Adipocyte (in vitro differentiated cells): ENCODE measurements around the gene DDX56.

ENCODE experiments used
- DNase-seq: peaks from one replicate; pipeline ENCODE4 v3.0.0-alpha.2; 2015; ENCODE audit warnings: low read depth
- H3K27me3 ChIP-seq: replicated peaks from 2 replicates; pipeline ENCODE4 v1.7.0; 2013; ENCODE audit warnings: mild to moderate bottlenecking, low read length, moderate library complexity; ENCODE audit not compliant: control insufficient read depth, insufficient read depth
- H3K36me3 ChIP-seq: 2 replicates; pipeline ENCODE4 v1.7.0; 2013; ENCODE audit warnings: low read length, mild to moderate bottlenecking, moderate library complexity; ENCODE audit not compliant: control insufficient read depth, insufficient read depth, severe bottlenecking
- H3K4me1 ChIP-seq: 2 replicates; pipeline ENCODE4 v1.7.0; 2013; ENCODE audit warnings: mild to moderate bottlenecking, low read length, moderate library complexity; ENCODE audit not compliant: control insufficient read depth, insufficient read depth
- H3K4me3 ChIP-seq: 2 replicates; pipeline ENCODE4 v1.7.0; 2013; ENCODE audit warnings: mild to moderate bottlenecking, low read length, moderate library complexity
- H3K9ac ChIP-seq: 2 replicates; pipeline ENCODE4 v1.7.0; 2013; ENCODE audit warnings: mild to moderate bottlenecking, low read length, moderate library complexity
- H3K9me3 ChIP-seq: 2 replicates; pipeline ENCODE4 v1.7.0; 2013; ENCODE audit warnings: mild to moderate bottlenecking, low read length, moderate library complexity; ENCODE audit not compliant: control insufficient read depth

DDX56 gene

GRCh38 chr7:44539669-44540506 is 33.8 kb downstream of the DDX56 start:
- no peak for DNase-seq
- Histone ChIP-seq H3K4me1 (peaks cover 7% of the 10 kb centered on the region), H3K36me3 (no peaks in the 10 kb centered on the region), H3K9me3 (no peaks in the 10 kb centered on the region), H3K27me3 (peaks cover 2% of the 10 kb centered on the region), H3K4me3 (no peak overlapping the region), H3K9ac (no peak overlapping the region)

DNA sequence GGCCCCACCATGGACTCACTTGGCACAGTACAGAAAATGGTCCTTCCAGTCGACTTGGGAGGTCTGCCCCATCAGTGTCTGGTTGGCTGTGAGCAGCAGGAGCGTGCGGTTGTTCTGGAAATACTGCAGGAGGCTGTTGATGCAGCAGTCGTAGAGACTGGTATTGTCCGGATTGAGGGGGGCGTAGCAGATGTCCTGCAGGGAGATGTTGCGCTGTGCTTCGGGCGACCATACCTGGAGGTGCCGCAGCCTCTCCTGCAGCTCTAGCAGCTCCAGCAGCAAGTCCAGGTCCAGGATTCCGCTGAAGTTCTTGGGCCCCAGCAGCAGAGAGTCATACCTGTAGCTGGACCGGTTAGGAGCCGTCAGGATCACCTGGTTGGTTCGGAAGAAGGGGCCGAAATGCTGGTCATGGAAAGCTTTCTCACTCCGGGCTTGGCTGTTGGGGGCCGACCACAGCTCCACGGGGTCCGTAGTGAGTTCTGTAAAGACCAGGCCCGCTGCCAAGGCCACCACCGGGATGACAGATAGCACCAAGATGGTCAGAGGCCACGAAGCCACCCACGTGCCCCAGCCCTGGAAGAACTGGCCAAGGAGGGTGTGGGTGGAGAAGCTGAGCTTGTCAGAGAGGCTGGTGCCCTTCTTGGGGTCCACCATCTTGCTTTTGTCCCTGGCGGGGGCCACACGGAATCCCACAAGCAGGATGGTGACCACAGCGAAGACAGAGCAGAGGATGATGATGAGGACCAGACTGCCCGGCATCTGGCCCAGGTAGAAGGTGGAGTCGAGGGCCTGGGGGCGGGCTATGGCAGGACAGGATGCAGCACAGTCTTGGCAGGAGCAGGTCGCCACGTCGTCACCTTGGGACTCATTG is 34.7 kb downstream of the DDX56 start:
- Histone ChIP-seq H3K27me3 (peaks cover 2% of the 10 kb centered on the region), H3K9ac (no peak overlapping the region), H3K4me1 (peaks cover 7% of the 10 kb centered on the region), H3K4me3 (no peak overlapping the region), H3K9me3 (no peaks in the 10 kb centered on the region), H3K36me3 (no peaks in the 10 kb centered on the region)
- no peak for DNase-seq

DNA sequence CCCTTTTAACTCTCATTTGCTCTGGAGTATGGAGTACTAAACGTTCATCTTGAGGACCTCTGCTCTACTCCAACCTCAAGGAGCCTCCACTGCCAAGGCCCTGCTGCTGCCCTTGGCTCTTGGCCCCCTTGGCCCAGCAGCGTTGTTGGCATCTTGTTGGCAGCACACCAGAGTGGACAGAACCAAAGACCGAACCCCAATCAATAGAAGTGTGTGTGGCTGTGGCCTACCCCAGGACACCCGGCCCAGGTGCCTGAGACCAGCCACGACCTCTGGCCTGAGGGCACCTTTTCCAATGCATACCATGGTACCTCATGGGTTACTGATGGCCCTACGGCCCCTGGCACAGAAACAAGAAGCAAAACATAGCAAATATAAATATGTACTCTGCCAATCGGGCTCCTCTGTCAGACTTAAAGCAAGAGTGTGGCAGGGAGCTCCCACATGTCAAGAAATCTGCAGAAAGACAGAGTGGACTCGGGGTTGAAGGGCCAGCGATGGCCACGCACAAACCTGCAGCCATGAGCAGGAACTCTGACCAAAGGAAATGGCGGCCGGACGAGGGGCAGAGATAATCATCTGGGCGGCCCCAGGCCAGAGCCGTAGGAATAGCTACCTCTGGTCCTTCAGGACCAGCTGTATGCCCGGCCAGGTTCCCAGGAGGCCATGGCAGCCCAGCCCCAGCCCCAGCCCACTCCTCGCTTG is 35.5 kb downstream of the DDX56 start:
- peaks cover 7% of the 10 kb centered on the region for H3K4me1 ChIP-seq
- DNase-seq = no peak

GRCh38 chr7:44537442-44537841 is 36.3 kb downstream of the DDX56 start:
- Histone ChIP-seq H3K9ac (no peak overlapping the region), H3K9me3 (no peaks in the 10 kb centered on the region), H3K4me3 (no peak overlapping the region), H3K27me3 (peaks cover 2% of the 10 kb centered on the region), H3K4me1 (no peaks in the 10 kb centered on the region), H3K36me3 (no peaks in the 10 kb centered on the region)
- no peak for DNase-seq

More for the DNA sequence above, 35.5 kb downstream of the DDX56 start:
- no peaks in the 10 kb centered on the region for H3K36me3 ChIP-seq
- no peak overlapping the region for H3K9ac ChIP-seq
- H3K9me3 ChIP-seq = no peaks in the 10 kb centered on the region
- H3K27me3 ChIP-seq = peaks cover 2% of the 10 kb centered on the region
- H3K4me3 ChIP-seq = no peak overlapping the region

DNA sequence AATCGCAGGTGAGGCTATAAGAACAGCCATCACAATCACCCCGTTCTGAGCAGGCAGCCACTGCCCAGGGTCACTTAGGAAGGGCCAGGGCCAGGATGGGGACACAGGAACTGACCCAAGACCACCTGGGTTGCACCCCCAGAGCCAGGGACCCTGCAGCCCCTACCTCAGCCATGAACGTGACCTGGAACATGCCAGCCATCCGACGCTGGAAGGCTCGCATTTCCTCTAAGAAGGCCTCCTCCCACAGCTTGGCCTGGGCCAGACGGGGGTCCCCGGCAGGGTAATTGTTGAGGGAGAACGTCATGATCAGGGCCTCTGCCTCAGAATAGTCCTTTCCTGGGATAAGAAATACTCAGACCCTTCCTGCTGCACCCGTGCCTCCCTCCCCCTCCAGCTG is 37.6 kb downstream of the DDX56 start:
- Histone ChIP-seq H3K4me3 (no peak overlapping the region), H3K4me1 (no peaks in the 10 kb centered on the region), H3K9me3 (no peaks in the 10 kb centered on the region), H3K9ac (no peak overlapping the region), H3K27me3 (peaks cover 2% of the 10 kb centered on the region), H3K36me3 (no peaks in the 10 kb centered on the region)
- no peak for DNase-seq

- no peak for DNase-seq
- H3K36me3 ChIP-seq = no peaks in the 10 kb centered on the region
- H3K4me3 ChIP-seq = no peak overlapping the region
- H3K9me3 ChIP-seq = no peaks in the 10 kb centered on the region
- no peak overlapping the region for H3K9ac ChIP-seq
- H3K4me1 ChIP-seq = no peaks in the 10 kb centered on the region
- peaks cover 2% of the 10 kb centered on the region for H3K27me3 ChIP-seq
Measured at GRCh38 chr7:44535348-44536064, 38.2 kb downstream of the DDX56 start.

- Histone ChIP-seq H3K27me3 (peaks cover 2% of the 10 kb centered on the region), H3K4me1 (no peaks in the 10 kb centered on the region), H3K9me3 (no peaks in the 10 kb centered on the region), H3K9ac (no peak overlapping the region), H3K4me3 (no peak overlapping the region), H3K36me3 (no peaks in the 10 kb centered on the region)
- peak; percentile 32 for DNase-seq
Measured at GRCh38 chr7:44534501-44534900, 39.2 kb downstream of the DDX56 start.

- peak; percentile 35 for DNase-seq
- H3K4me3 ChIP-seq = no peak overlapping the region
- H3K4me1 ChIP-seq = no peaks in the 10 kb centered on the region
- H3K9me3 ChIP-seq = no peaks in the 10 kb centered on the region
- H3K36me3 ChIP-seq = no peaks in the 10 kb centered on the region
- peaks cover 2% of the 10 kb centered on the region for H3K27me3 ChIP-seq
- H3K9ac ChIP-seq = no peak overlapping the region
Measured at GRCh38 chr7:44534087-44534486, 39.6 kb downstream of the DDX56 start.

DNA sequence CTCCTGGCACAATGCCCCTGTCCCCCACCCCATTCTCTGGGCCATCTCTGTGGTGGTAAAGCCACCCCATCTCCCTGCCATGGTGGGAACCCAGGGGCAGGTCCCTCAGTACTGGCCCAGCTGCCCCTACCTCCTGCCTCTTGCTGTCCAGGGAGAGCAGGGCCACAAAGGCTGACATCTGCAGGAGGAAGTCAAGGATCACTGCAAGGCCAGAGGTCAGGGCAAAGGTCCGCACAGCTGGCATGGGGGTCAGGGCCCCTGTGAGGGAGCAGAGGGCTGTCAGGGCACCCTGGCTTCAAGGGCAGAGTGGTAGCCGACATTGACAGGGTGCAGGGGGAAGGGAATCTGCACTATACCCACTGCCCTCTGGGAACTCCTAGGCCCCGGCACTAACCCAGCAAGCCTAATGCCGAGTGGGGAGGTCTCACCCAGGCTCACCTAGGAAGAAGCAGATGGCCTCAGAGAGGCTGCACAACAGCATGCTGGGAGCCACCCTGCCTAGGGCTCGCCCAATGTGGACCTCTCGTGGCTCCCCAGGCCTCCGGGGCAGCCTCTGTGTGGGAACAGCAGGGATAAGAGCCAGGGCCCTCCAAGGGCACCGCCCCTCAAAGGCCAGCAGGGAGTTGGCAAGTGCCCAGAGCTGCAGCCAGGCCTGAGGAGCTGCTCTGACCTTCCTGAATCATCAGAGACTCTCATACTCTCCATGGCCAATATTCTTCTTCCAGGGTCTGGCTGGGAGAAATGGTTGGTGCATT is 40.2 kb downstream of the DDX56 start:
- Histone ChIP-seq H3K9me3 (no peaks in the 10 kb centered on the region), H3K4me3 (no peak overlapping the region), H3K36me3 (no peaks in the 10 kb centered on the region), H3K27me3 (peaks cover 2% of the 10 kb centered on the region), H3K9ac (no peak overlapping the region), H3K4me1 (no peaks in the 10 kb centered on the region)
- peak; percentile 5 for DNase-seq
